Measurements from ENCODE around the gene ZCCHC14.

Gene ZCCHC14

GRCh38 chr16:87417528-87417910 is 75.3 kb downstream of the ZCCHC14 start:
- no peak overlapping the region for H3K4me3 ChIP-seq (replicated peaks; ENCODE audit: insufficient read depth, low read length)
- no peak for DNase-seq (ENCODE audit: low read depth in 1 of 2, low spot score in 1 of 2)
- TF ChIP-seq, protein P1, sequence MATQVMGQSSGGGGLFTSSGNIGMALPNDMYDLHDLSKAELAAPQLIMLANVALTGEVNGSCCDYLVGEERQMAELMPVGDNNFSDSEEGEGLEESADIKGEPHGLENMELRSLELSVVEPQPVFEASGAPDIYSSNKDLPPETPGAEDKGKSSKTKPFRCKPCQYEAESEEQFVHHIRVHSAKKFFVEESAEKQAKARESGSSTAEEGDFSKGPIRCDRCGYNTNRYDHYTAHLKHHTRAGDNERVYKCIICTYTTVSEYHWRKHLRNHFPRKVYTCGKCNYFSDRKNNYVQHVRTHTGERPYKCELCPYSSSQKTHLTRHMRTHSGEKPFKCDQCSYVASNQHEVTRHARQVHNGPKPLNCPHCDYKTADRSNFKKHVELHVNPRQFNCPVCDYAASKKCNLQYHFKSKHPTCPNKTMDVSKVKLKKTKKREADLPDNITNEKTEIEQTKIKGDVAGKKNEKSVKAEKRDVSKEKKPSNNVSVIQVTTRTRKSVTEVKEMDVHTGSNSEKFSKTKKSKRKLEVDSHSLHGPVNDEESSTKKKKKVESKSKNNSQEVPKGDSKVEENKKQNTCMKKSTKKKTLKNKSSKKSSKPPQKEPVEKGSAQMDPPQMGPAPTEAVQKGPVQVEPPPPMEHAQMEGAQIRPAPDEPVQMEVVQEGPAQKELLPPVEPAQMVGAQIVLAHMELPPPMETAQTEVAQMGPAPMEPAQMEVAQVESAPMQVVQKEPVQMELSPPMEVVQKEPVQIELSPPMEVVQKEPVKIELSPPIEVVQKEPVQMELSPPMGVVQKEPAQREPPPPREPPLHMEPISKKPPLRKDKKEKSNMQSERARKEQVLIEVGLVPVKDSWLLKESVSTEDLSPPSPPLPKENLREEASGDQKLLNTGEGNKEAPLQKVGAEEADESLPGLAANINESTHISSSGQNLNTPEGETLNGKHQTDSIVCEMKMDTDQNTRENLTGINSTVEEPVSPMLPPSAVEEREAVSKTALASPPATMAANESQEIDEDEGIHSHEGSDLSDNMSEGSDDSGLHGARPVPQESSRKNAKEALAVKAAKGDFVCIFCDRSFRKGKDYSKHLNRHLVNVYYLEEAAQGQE (IDR thresholded peaks at IDR 0.05; ENCODE audit: insufficient replicate concordance, low read depth) = no peak
- TF ChIP-seq CTCF (IDR thresholded peaks at IDR 0.05; ENCODE audit: insufficient read depth, low read length) (no peak), SPI1 (IDR thresholded peaks at IDR 0.05; ENCODE audit: borderline replicate concordance, low read depth) (no peak), POLR2AphosphoS5 (IDR thresholded peaks at IDR 0.05; ENCODE audit: low read depth) (no peak), GABPA (IDR thresholded peaks at IDR 0.05; ENCODE audit: low read depth) (no peak)
- no peaks in the 10 kb centered on the region for H3K27me3 ChIP-seq (ENCODE audit: insufficient read depth, poor library complexity, severe bottlenecking)
- no peak overlapping the region for H3K27ac ChIP-seq (replicated peaks)

DNA sequence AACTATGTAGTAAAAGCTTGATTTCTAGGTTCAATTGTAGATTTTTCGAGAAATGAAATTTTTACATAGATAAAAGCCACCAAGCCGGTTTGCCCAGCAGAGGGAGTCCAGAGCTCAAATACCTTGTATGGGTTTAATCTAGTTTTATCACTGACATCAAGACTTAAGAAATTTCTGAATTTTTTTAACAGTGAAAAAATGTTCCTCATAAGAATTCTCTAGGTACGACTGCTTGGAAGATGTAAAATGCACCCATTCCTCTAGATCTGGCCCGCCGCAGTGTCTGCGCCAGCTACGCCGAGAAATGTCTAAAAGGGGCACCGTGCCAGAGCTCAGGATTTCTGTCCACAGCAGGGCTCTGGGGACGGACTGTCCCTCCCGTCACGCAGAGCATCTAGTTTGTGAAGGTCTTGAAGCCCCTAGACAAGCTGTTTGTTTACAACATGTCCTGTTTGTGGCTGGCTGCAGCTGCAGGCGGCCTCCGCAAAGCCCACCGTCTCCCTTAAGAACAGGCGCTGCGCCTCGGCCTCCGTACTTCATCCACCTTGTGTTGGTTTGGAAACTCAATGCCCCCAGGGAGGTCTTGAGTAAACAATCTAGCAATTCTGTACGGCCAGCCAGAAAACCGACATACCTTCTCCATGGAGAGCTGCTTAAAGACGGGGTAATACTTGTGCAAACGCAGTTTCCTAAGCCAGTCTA is 75.8 kb downstream of the ZCCHC14 start:
- Histone ChIP-seq H3K27me3 (ENCODE audit: insufficient read depth, poor library complexity, severe bottlenecking) (no peaks in the 10 kb centered on the region), H3K4me3 (replicated peaks; ENCODE audit: insufficient read depth, low read length) (no peak overlapping the region), H3K27ac (replicated peaks) (no peak overlapping the region)
- no peak for DNase-seq (ENCODE audit: low read depth in 1 of 2, low spot score in 1 of 2)
- no peak for TF ChIP-seq POLR2AphosphoS5 (IDR thresholded peaks at IDR 0.05; ENCODE audit: low read depth)
- no peak for TF ChIP-seq CTCF (IDR thresholded peaks at IDR 0.05; ENCODE audit: insufficient read depth, low read length)
- TF ChIP-seq, protein P1 (IDR thresholded peaks at IDR 0.05; ENCODE audit: insufficient replicate concordance, low read depth) = no peak

- Histone ChIP-seq H3K27ac (replicated peaks) (no peak overlapping the region), H3K4me3 (replicated peaks; ENCODE audit: insufficient read depth, low read length) (no peak overlapping the region), H3K27me3 (ENCODE audit: insufficient read depth, poor library complexity, severe bottlenecking) (no peaks in the 10 kb centered on the region)
- DNase-seq (ENCODE audit: low read depth in 1 of 2, low spot score in 1 of 2) = no peak
- no peak for TF ChIP-seq POLR2AphosphoS5 (IDR thresholded peaks at IDR 0.05; ENCODE audit: low read depth)
- no peak for TF ChIP-seq SPI1 (IDR thresholded peaks at IDR 0.05; ENCODE audit: borderline replicate concordance, low read depth)
- no peak for TF ChIP-seq CTCF (IDR thresholded peaks at IDR 0.05; ENCODE audit: insufficient read depth, low read length)
- TF ChIP-seq GABPA (IDR thresholded peaks at IDR 0.05; ENCODE audit: low read depth) = no peak
- TF ChIP-seq, protein P1 (IDR thresholded peaks at IDR 0.05; ENCODE audit: insufficient replicate concordance, low read depth) = no peak
These were observed 77.4 kb downstream of the ZCCHC14 start for GRCh38 chr16:87415441-87415840.
